GM23338 (cell line): Measurements from ENCODE around the gene SORCS2. TPM values are rescaled to one million over a fixed set of nuclear protein-coding genes. Genes with fewer than 3 reads are reported as not detected.

Source experiments
- ATAC-seq: fragments of 200-7000 bp; cut with Tn5 transposase; 3 replicates; pipeline ENCODE4 v1.9.1; 2020
- DNase-seq: peaks from one replicate; pipeline ENCODE4 v3.0.0-alpha.2; 2015; ENCODE audit warnings: low spot score
- H2AFZ ChIP-seq: fragments of 200-600 bp; sonication (generic); 2 replicates; pipeline ENCODE4 v1.8.0; 2016; ENCODE audit warnings: antibody characterized with exemption, mild to moderate bottlenecking, moderate library complexity
- H3F3A ChIP-seq: fragments of 200-600 bp; sonication (generic); replicated peaks from 2 replicates; pipeline ENCODE4 v1.8.0; 2017; ENCODE audit warnings: antibody characterized with exemption, mixed run types, low read depth
- H3K27ac ChIP-seq: fragments of 200-600 bp; sonication (generic); 2 replicates; pipeline ENCODE4 v1.6.1; 2016; ENCODE audit warnings: low read depth
- H3K27me3 ChIP-seq: fragments of 200-600 bp; sonication (generic); 2 replicates; pipeline ENCODE4 v1.8.0; 2016; ENCODE audit warnings: mild to moderate bottlenecking, mixed run types, moderate library complexity; ENCODE audit not compliant: insufficient read depth
- H3K36me3 ChIP-seq: fragments of 200-600 bp; sonication (generic); 2 replicates; pipeline ENCODE4 v1.8.0; 2016; ENCODE audit warnings: mild to moderate bottlenecking; ENCODE audit not compliant: insufficient read depth
- H3K4me1 ChIP-seq: fragments of 200-600 bp; sonication (generic); 2 replicates; pipeline ENCODE4 v1.8.0; 2016; ENCODE audit warnings: mild to moderate bottlenecking, moderate library complexity; ENCODE audit not compliant: insufficient read depth
- H3K4me2 ChIP-seq: fragments of 200-600 bp; sonication (generic); 2 replicates; pipeline ENCODE4 v1.7.1; 2017; ENCODE audit warnings: mixed run types
- H3K4me3 ChIP-seq: fragments of 200-600 bp; sonication (generic); 2 replicates; pipeline ENCODE4 v1.6.1; 2016; ENCODE audit warnings: mixed run types
- H3K79me2 ChIP-seq: fragments of 200-600 bp; sonication (generic); replicated peaks from 2 replicates; pipeline ENCODE4 v1.8.0; 2017; ENCODE audit warnings: mild to moderate bottlenecking; ENCODE audit not compliant: insufficient read depth
- H3K9me2 ChIP-seq: fragments of 200-600 bp; sonication (generic); 2 replicates; pipeline ENCODE4 v1.8.0; 2017; ENCODE audit not compliant: insufficient read depth
- H4K20me1 ChIP-seq: fragments of 200-600 bp; sonication (generic); replicated peaks from 2 replicates; pipeline ENCODE4 v1.8.0; 2017; ENCODE audit warnings: mild to moderate bottlenecking; ENCODE audit not compliant: insufficient read depth
- H3K27ac Mint-ChIP-seq: 2 replicates; pipeline ENCODE4 v1.8.0; 2020; ENCODE audit warnings: inconsistent platforms, mild to moderate bottlenecking, moderate library complexity, mixed read lengths
- H3K27me3 Mint-ChIP-seq: 3 replicates; pipeline ENCODE4 v1.8.0; 2022; ENCODE audit warnings: low read depth, mild to moderate bottlenecking, moderate library complexity, mixed read lengths, inconsistent platforms; ENCODE audit not compliant: insufficient read depth, poor library complexity
- H3K36me3 Mint-ChIP-seq: 3 replicates; pipeline ENCODE4 v1.8.0; 2021; ENCODE audit warnings: low read depth, mild to moderate bottlenecking, inconsistent platforms, moderate library complexity, mixed read lengths
- H3K4me1 Mint-ChIP-seq: 3 replicates; pipeline ENCODE4 v1.8.0; 2020; ENCODE audit warnings: mild to moderate bottlenecking, inconsistent platforms, mixed read lengths
- H3K4me3 Mint-ChIP-seq: 3 replicates; pipeline ENCODE4 v1.8.0; 2021; ENCODE audit warnings: moderate library complexity, mild to moderate bottlenecking, inconsistent platforms, mixed read lengths
- H3K9me3 Mint-ChIP-seq: 3 replicates; pipeline ENCODE4 v1.8.0; 2020; ENCODE audit warnings: moderate library complexity, mild to moderate bottlenecking, inconsistent platforms, mixed read lengths
- ETS1 ChIP-seq: IDR thresholded peaks from 2 replicates; pipeline ENCODE4 v1.6.1; 2016; ENCODE audit warnings: antibody characterized with exemption
- EZH2phosphoT487 ChIP-seq: fragments of 200-600 bp; sonication (generic); IDR thresholded peaks from one replicate; pipeline ENCODE4 v1.8.1; 2018; ENCODE audit warnings: antibody characterized with exemption; ENCODE audit not compliant: unreplicated experiment
- JUNB ChIP-seq: IDR thresholded peaks from one replicate; pipeline ENCODE4 v1.6.1; 2016; ENCODE audit warnings: antibody characterized with exemption; ENCODE audit not compliant: unreplicated experiment
- NANOG ChIP-seq: IDR thresholded peaks from 2 replicates; pipeline ENCODE4 v1.6.1; 2016; ENCODE audit warnings: antibody characterized with exemption, borderline replicate concordance
- POLR2AphosphoS5 ChIP-seq: IDR thresholded peaks from 2 replicates; pipeline ENCODE4 v1.6.1; 2016; ENCODE audit warnings: antibody characterized with exemption, low read depth
- REST ChIP-seq: IDR thresholded peaks from one replicate; pipeline ENCODE4 v1.6.1; 2018; ENCODE audit warnings: antibody characterized with exemption; ENCODE audit not compliant: unreplicated experiment
- ZNF114 ChIP-seq: fragments of 250-450 bp; sonication (Bioruptor Pico); IDR thresholded peaks from 2 replicates; pipeline ENCODE4 v1.5.0; 2020; ENCODE audit warnings: mild to moderate bottlenecking, moderate library complexity
- ZNF331 ChIP-seq: fragments of 250-450 bp; sonication (Bioruptor Pico); IDR thresholded peaks from 2 replicates; pipeline ENCODE4 v1.5.0; 2020; ENCODE audit warnings: low read depth, mild to moderate bottlenecking, moderate library complexity
- ZNF462 ChIP-seq: fragments of 250-450 bp; sonication (Bioruptor Pico); IDR thresholded peaks from 2 replicates; pipeline ENCODE4 v1.5.0; 2020; ENCODE audit warnings: mild to moderate bottlenecking, moderate library complexity
- polyA plus RNA-seq: library from polyadenylated mRNA; unstranded; fragments of >200 nt; fragmentation: Nextera tagmentation; extraction: Ambion mirVana; gene quantifications from 2 replicates; pipeline ENCODE4 v1.2.1, GENCODE V29; 2016
- total RNA-seq: library from RNA; depleted of rRNA; stranded (reverse); fragments of >200 nt; shearing (Covaris generic); gene quantifications from 2 replicates; pipeline ENCODE4 v1.2.3, GENCODE V29; 2014
- TF ChIP-seq, protein P1 (sequence below), 2 experiments: fragments of 200-600 bp in 1 of 2; sonication (generic) in 1 of 2; conservative IDR thresholded peaks; 2 replicates each; pipeline versions ENCODE4 v1.5.1 to v1.6.1; 2016 to 2017; ENCODE audit warnings: antibody characterized with exemption in 2 of 2, low read depth in 2 of 2, mild to moderate bottlenecking in 2 of 2, moderate library complexity in 1 of 2

SORCS2 gene
- total and polyA plus RNA-seq, 2 experiments from 2014 or later, result 0.47 to 2.4 TPM

- TF ChIP-seq EZH2phosphoT487, result no peak
- TF ChIP-seq NANOG, result no peak
- no peak for TF ChIP-seq ZNF331 (CRISPR knock-in tag)
- TF ChIP-seq ZNF114 (CRISPR knock-in tag), result no peak
- TF ChIP-seq, protein P1, sequence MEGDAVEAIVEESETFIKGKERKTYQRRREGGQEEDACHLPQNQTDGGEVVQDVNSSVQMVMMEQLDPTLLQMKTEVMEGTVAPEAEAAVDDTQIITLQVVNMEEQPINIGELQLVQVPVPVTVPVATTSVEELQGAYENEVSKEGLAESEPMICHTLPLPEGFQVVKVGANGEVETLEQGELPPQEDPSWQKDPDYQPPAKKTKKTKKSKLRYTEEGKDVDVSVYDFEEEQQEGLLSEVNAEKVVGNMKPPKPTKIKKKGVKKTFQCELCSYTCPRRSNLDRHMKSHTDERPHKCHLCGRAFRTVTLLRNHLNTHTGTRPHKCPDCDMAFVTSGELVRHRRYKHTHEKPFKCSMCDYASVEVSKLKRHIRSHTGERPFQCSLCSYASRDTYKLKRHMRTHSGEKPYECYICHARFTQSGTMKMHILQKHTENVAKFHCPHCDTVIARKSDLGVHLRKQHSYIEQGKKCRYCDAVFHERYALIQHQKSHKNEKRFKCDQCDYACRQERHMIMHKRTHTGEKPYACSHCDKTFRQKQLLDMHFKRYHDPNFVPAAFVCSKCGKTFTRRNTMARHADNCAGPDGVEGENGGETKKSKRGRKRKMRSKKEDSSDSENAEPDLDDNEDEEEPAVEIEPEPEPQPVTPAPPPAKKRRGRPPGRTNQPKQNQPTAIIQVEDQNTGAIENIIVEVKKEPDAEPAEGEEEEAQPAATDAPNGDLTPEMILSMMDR (conservative IDR thresholded peaks at IDR 0.05; ENCODE audit: low read depth in 2 of 2), result no peak
These were observed 542.4 kb downstream of the SORCS2 start (continued) for GRCh38 chr4:7734651-7735260.

- Histone ChIP-seq H3K4me1 (no peaks in the 10 kb centered on the region), H2AFZ (no peak overlapping the region), H3K9me2 (no peaks in the 10 kb centered on the region), H3K4me2 (no peak overlapping the region), H3K27ac (no peak overlapping the region), H3K27me3 (no peaks in the 10 kb centered on the region), H3K4me3 (no peak overlapping the region), H3K36me3 (no peaks in the 10 kb centered on the region), H4K20me1 (no peaks in the 10 kb centered on the region), H3F3A (no peaks in the 10 kb centered on the region), H3K79me2 (no peaks in the 10 kb centered on the region)
- no peak for DNase-seq
- Mint-ChIP-seq H3K27ac (no peak overlapping the region), H3K27me3 (peaks cover 2% of the 10 kb centered on the region), H3K4me1 (no peaks in the 10 kb centered on the region), H3K4me3 (no peak overlapping the region), H3K36me3 (no peaks in the 10 kb centered on the region; the same call in 2 of the 3 replicates), H3K9me3 (no peaks in the 10 kb centered on the region)
- no peak for TF ChIP-seq ZNF462 (CRISPR knock-in tag)
- TF ChIP-seq REST, result no peak
- TF ChIP-seq ETS1, result no peak
- no peak for TF ChIP-seq NANOG
- TF ChIP-seq EZH2phosphoT487, result no peak
- no peak for TF ChIP-seq POLR2AphosphoS5
- TF ChIP-seq JUNB, result no peak
- TF ChIP-seq ZNF331 (CRISPR knock-in tag), result no peak
- no peak for ATAC-seq
These were observed 543.1 kb downstream of the SORCS2 start for GRCh38 chr4:7735395-7735794.
